ENCODE results near the gene PRND.

GRCh38 chr20:4724459-4725262 lies 3.0 kb downstream of the PRND start:
- TF ChIP-seq CTCF (conservative IDR thresholded peaks at IDR 0.05) (no peak), EZH2 (IDR thresholded peaks at IDR 0.05; ENCODE audit: low read depth) (no peak)

Data from PC-9 (cell line).